HTERT RPE-1 (cell line): ENCODE results near the gene ZBTB7B.

Experiments
- in situ Hi-C: fragments of 300-500 bp; cut with MboI; formaldehyde crosslinking; loops from 4 replicates; pipeline ENCODE4 v1.14.3; 2020; ENCODE audit warnings: low sequenced_read_pairs

ZBTB7B gene

GRCh38 chr1:155016231-155016831 lies 13.7 kb downstream of the ZBTB7B start:
- in situ Hi-C loops, result no loop called here

GRCh38 chr1:155017041-155017945 lies 14.7 kb downstream of the ZBTB7B start:
- in situ Hi-C loops, result no loop called here

GRCh38 chr1:155017946-155018316 lies 15.3 kb downstream of the ZBTB7B start:
- in situ Hi-C loops, result no loop called here

- in situ Hi-C loops, result no loop called here
Measured at GRCh38 chr1:155018617-155019348, 16.2 kb downstream of the ZBTB7B start.

GRCh38 chr1:155019377-155020245 lies 17.0 kb downstream of the ZBTB7B start:
- in situ Hi-C loops, result no loop called here

- in situ Hi-C loops, result no loop called here
Measured at GRCh38 chr1:155022136-155022926, 19.7 kb downstream of the ZBTB7B start.

GRCh38 chr1:155022927-155023236 lies 20.3 kb downstream of the ZBTB7B start:
- in situ Hi-C loops, result no loop called here

- in situ Hi-C loops, result no loop called here
Measured at GRCh38 chr1:155023627-155024026, 21.0 kb downstream of the ZBTB7B start.

GRCh38 chr1:155024315-155024714 lies 21.7 kb downstream of the ZBTB7B start:
- in situ Hi-C loops, result no loop called here

GRCh38 chr1:155026154-155026553 lies 23.6 kb downstream of the ZBTB7B start:
- in situ Hi-C loops, result no loop called here

GRCh38 chr1:155026588-155026987 lies 24.0 kb downstream of the ZBTB7B start:
- in situ Hi-C loops, result no loop called here

GRCh38 chr1:155029513-155030242 lies 27.1 kb downstream of the ZBTB7B start:
- in situ Hi-C loops, result no loop called here

- in situ Hi-C loops, result no loop called here
Measured at GRCh38 chr1:155030243-155030795, 27.7 kb downstream of the ZBTB7B start.

GRCh38 chr1:155030899-155031298 lies 28.3 kb downstream of the ZBTB7B start:
- in situ Hi-C loops, result no loop called here

- in situ Hi-C loops, result no loop called here
Measured at GRCh38 chr1:155032886-155033285, 30.3 kb downstream of the ZBTB7B start.

- in situ Hi-C loops, result no loop called here
Measured at GRCh38 chr1:155033524-155033923, 30.9 kb downstream of the ZBTB7B start, which contains the start of the genes DCST1 and DCST2. Gene DCST1 (plus strand): TSS chr1:155033824. CDS start chr1:155034037, 213 bp downstream. Gene DCST2 (minus strand): TSS chr1:155033781. CDS start chr1:155033701, 80 bp downstream.

- in situ Hi-C loops, result no loop called here
Measured at GRCh38 chr1:155034318-155035208, 32.0 kb downstream of the ZBTB7B start.

GRCh38 chr1:155035936-155036335 lies 33.3 kb downstream of the ZBTB7B start:
- in situ Hi-C loops, result no loop called here
